Upper lobe of left lung (tissue), 6 donors: ENCODE results near the gene CEBPA. TPM values are rescaled to one million over a fixed set of nuclear protein-coding genes. Genes with fewer than 3 reads are reported as not detected.
A peak's percentile ranks its signal among the peaks of the same experiment; 100 is the strongest.

Experiments
- ATAC-seq, 2 donors: fragments of 200-7000 bp; cut with Tn5 transposase; one replicate each; pipeline ENCODE4 v1.9.1; 2022; ENCODE audit warnings: mild to moderate bottlenecking in 2 of 2, moderate library complexity in 2 of 2; ENCODE audit not compliant: low FRiP score in 2 of 2
- DNase-seq, 2 donors: peaks; one replicate each; pipeline ENCODE4 v3.0.0-alpha.2; 2019 to 2020
- H3K27ac ChIP-seq, 4 donors: fragments of 200-600 bp; sonication (generic); one replicate each; pipeline ENCODE4 v1.5.1; 2016 to 2019
- H3K27me3 ChIP-seq, 4 donors: fragments of 200-600 bp; sonication (generic); one replicate each; pipeline ENCODE4 v1.5.1; 2017 to 2019
- H3K36me3 ChIP-seq, 4 donors: fragments of 200-600 bp; sonication (generic); one replicate each; pipeline ENCODE4 v1.5.1; 2016 to 2019
- H3K4me1 ChIP-seq, 4 donors: fragments of 200-600 bp; sonication (generic); one replicate each; pipeline ENCODE4 v1.5.1; 2018 to 2019
- H3K4me3 ChIP-seq, 4 donors: fragments of 200-600 bp; sonication (generic); one replicate each; pipeline ENCODE4 v1.5.1; 2017 to 2019; ENCODE audit warnings: mild to moderate bottlenecking in 2 of 4, moderate library complexity in 1 of 4
- H3K9me3 ChIP-seq, 4 donors: fragments of 200-600 bp; sonication (generic); one replicate each; pipeline ENCODE4 v1.5.1; 2018 to 2019
- CTCF ChIP-seq, 6 experiments: fragments of 450-650 bp in 4 of 6; fragments of 200-600 bp in 2 of 6; sonication (generic) in 2 of 6; IDR thresholded peaks; one replicate each; pipeline ENCODE4 v1.5.1; 2016 to 2019; ENCODE audit warnings: antibody characterized with exemption in 6 of 6
- EP300 ChIP-seq, 4 donors: sonication (generic); formaldehyde crosslinking; IDR thresholded peaks; one replicate each; pipeline ENCODE4 v1.5.1; 2017; ENCODE audit warnings: antibody characterized with exemption in 4 of 4, control low read depth in 2 of 4
- POLR2A ChIP-seq, 4 donors: fragments of 450-650 bp; IDR thresholded peaks; one replicate each; pipeline ENCODE4 v1.5.1; 2016 to 2017; ENCODE audit warnings: antibody characterized with exemption in 4 of 4, mild to moderate bottlenecking in 2 of 4
- POLR2AphosphoS5 ChIP-seq, 2 donors: sonication (generic); formaldehyde crosslinking; IDR thresholded peaks; one replicate each; pipeline ENCODE4 v1.5.1; 2017; ENCODE audit warnings: antibody characterized with exemption in 2 of 2
- WGBS, 2 donors: methylation state at CpG; one replicate each; pipeline ENCODE4 v1.1.5; 2017 to 2018; 5-methylcytosine and 5-hydroxymethylcytosine counted together
- total RNA-seq, 6 donors: library from RNA; depleted of rRNA in 4 of 6; stranded (reverse); fragments of >200 nt in 4 of 6; gene quantifications; one replicate each; pipeline versions ENCODE4 v1.1.0 to v1.2.1, GENCODE V29; 2016 to 2021
- donor health status: DM: no; HTN: no; CAD: no; lungs with moderate emphysema.
- donor health status: DM: no; HTN: yes; CAD: no; lungs with severe emphysema.

CEBPA gene
- total RNA-seq, 6 donors from 2014 or later: 53.5 to 183 (median 109) TPM

GRCh38 chr19:33301900-33302174 lies 497 bp downstream of the CEBPA start:
- peak overlapping the region; percentile 34 to 79 (median 64) for H3K4me3 ChIP-seq
- H3K9me3 ChIP-seq: no peaks in the 10 kb centered on the region
- DNase-seq (no peak), ATAC-seq (no peak)
- peaks cover 0 to 4% (median 1%) of the 10 kb centered on the region in 4 donors for H3K27me3 ChIP-seq
- no peaks in the 10 kb centered on the region for H3K36me3 ChIP-seq
- peaks cover 16 to 80% (median 57%) of the 10 kb centered on the region in 4 donors for H3K4me1 ChIP-seq
- WGBS, 2 donors: 0% methylated on average over 2 of the region's 41 CpGs; no CpG with 5 or more reads in 1 of the 2 donors
- TF ChIP-seq POLR2AphosphoS5 (IDR thresholded peaks at IDR 0.05): no peak
- no peak for TF ChIP-seq CTCF (IDR thresholded peaks at IDR 0.05)
- TF ChIP-seq POLR2A (IDR thresholded peaks at IDR 0.05): no peak
- no peak for TF ChIP-seq EP300 (IDR thresholded peaks at IDR 0.05)
- H3K27ac ChIP-seq: peak overlapping the region in 3 of 4 donors; percentile 83 to 94 (median 88)

GRCh38 chr19:33301144-33301899 lies 1.0 kb downstream of the CEBPA start:
- ATAC-seq: no peak
- Histone ChIP-seq H3K27me3 (peaks cover 0 to 4% (median 1%) of the 10 kb centered on the region in 4 donors), H3K27ac (peak overlapping the region; percentile 6 to 94 (median 86)), H3K9me3 (no peaks in the 10 kb centered on the region), H3K4me3 (peak overlapping the region in 3 of 4 donors; percentile 61 to 79 (median 67)), H3K36me3 (no peaks in the 10 kb centered on the region), H3K4me1 (peaks cover 16 to 80% (median 55%) of the 10 kb centered on the region in 4 donors)
- peak in 1 of 2 donors; percentile 91 for DNase-seq
- WGBS, 2 donors: 2% methylated on average over 35 of the region's 91 CpGs; no CpG with 5 or more reads in 1 of the 2 donors
- TF ChIP-seq EP300 (IDR thresholded peaks at IDR 0.05): no peak
- TF ChIP-seq POLR2AphosphoS5 (IDR thresholded peaks at IDR 0.05): no peak
- no peak for TF ChIP-seq POLR2A (IDR thresholded peaks at IDR 0.05)
- no peak for TF ChIP-seq CTCF (IDR thresholded peaks at IDR 0.05)

- Histone ChIP-seq H3K4me3 (peak overlapping the region in 3 of 4 donors; percentile 61 to 79 (median 67)), H3K9me3 (no peaks in the 10 kb centered on the region), H3K36me3 (no peaks in the 10 kb centered on the region), H3K27ac (peak overlapping the region; percentile 6 to 94 (median 79)), H3K4me1 (peaks cover 16 to 77% (median 52%) of the 10 kb centered on the region in 4 donors), H3K27me3 (peaks cover 0 to 4% (median 1%) of the 10 kb centered on the region in 4 donors)
- TF ChIP-seq POLR2AphosphoS5 (IDR thresholded peaks at IDR 0.05) (no peak), POLR2A (IDR thresholded peaks at IDR 0.05) (no peak), EP300 (IDR thresholded peaks at IDR 0.05) (no peak), CTCF (IDR thresholded peaks at IDR 0.05) (no peak)
- no peak for DNase-seq
- ATAC-seq: no peak
- 0 to 3% methylated on average over 3 to 6 of the region's 7 CpGs for WGBS, 2 donors
Observed at GRCh38 chr19:33300894-33301143, 1.5 kb downstream of the CEBPA start.

- peak in 1 of 2 donors; percentile 52 for DNase-seq
- Histone ChIP-seq H3K36me3 (no peaks in the 10 kb centered on the region), H3K4me3 (peak overlapping the region in 3 of 4 donors; percentile 61 to 79 (median 67)), H3K9me3 (no peaks in the 10 kb centered on the region), H3K27me3 (peaks cover 0 to 4% (median 1%) of the 10 kb centered on the region in 4 donors), H3K27ac (peak overlapping the region; percentile 45 to 94 (median 79)), H3K4me1 (peaks cover 16 to 71% (median 50%) of the 10 kb centered on the region in 4 donors)
- ATAC-seq: no peak
- no peak for TF ChIP-seq CTCF (IDR thresholded peaks at IDR 0.05)
- no peak for TF ChIP-seq POLR2A (IDR thresholded peaks at IDR 0.05)
- no peak for TF ChIP-seq POLR2AphosphoS5 (IDR thresholded peaks at IDR 0.05)
- no peak for TF ChIP-seq EP300 (IDR thresholded peaks at IDR 0.05)
- WGBS, 2 donors: 22 to 23% methylated on average over 16 to 25 of the region's 25 CpGs
Observed at GRCh38 chr19:33300009-33300893, 2.1 kb downstream of the CEBPA start.
